Right lobe of liver (tissue), 6 donors: ENCODE data around the gene NDFIP2. TPM values are rescaled to one million over a fixed set of nuclear protein-coding genes. Genes with fewer than 3 reads are reported as not detected.
"Not testable (repeated sequence)": the region's sequence is repeated elsewhere in the genome, so short reads cannot be mapped to it uniquely, and the experiment has no call there.

Experiments
- ATAC-seq, 4 donors: fragments of 200-7000 bp; cut with Tn5 transposase; one replicate each; pipeline ENCODE4 v1.9.1; 2020; ENCODE audit warnings: mild to moderate bottlenecking in 4 of 4, moderate library complexity in 4 of 4
- DNase-seq, 3 donors: peaks; one replicate each; pipeline ENCODE4 v3.0.0-alpha.2; 2020
- H3K27ac ChIP-seq, 3 donors: fragments of 200-600 bp; one replicate each; pipeline ENCODE4 v1.8.0; 2022
- H3K27me3 ChIP-seq, 2 donors: fragments of 200-600 bp; one replicate each; pipeline ENCODE4 v1.8.0; 2022
- H3K36me3 ChIP-seq, 4 donors: fragments of 200-600 bp; sonication (generic) in 1 of 4; one replicate each; pipeline versions ENCODE4 v1.5.1 to v1.8.0; 2017 to 2022; ENCODE audit warnings: control low read depth in 1 of 4
- H3K4me1 ChIP-seq, 4 donors: fragments of 200-600 bp; sonication (generic) in 1 of 4; one replicate each; pipeline versions ENCODE4 v1.5.1 to v1.8.0; 2017 to 2022; ENCODE audit warnings: control low read depth in 1 of 4
- H3K4me3 ChIP-seq, 3 donors: fragments of 200-600 bp; one replicate each; pipeline ENCODE4 v1.8.0; 2022
- H3K9me3 ChIP-seq, 4 donors: fragments of 200-600 bp; sonication (generic) in 1 of 4; one replicate each; pipeline versions ENCODE4 v1.5.1 to v1.8.0; 2017 to 2022; ENCODE audit warnings: control low read depth in 1 of 4
- POLR2A ChIP-seq: fragments of 450-650 bp; IDR thresholded peaks from one replicate; pipeline ENCODE4 v1.6.1; 2017; ENCODE audit warnings: antibody characterized with exemption, mild to moderate bottlenecking
- WGBS: methylation state at CpG from one replicate; pipeline ENCODE4 v1.1.6; 2018; ENCODE audit warnings: low coverage, low lambda C conversion rate; ENCODE audit not compliant: insufficient coverage; ENCODE audit errors: missing lambda C conversion rate; 5-methylcytosine and 5-hydroxymethylcytosine counted together
- intact Hi-C, 2 donors: fragments of 100-400 bp; cut with DNase I; formaldehyde crosslinking; loops; one replicate each; pipeline versions ENCODE4 v1.11.2 to v1.14.1; 2022
- total RNA-seq, 6 experiments: library from RNA; depleted of rRNA in 2 of 6; stranded (reverse); fragments of >200 nt in 2 of 6; fragmentation: NEBNext Ultra II Directional in 3 of 6; extraction: Animal tissue kit (Norgen Biotek cat#: 25700) in 3 of 6; gene quantifications; one replicate each; pipeline versions ENCODE4 v1.1.0 to v1.2.4, GENCODE V29; 2016 to 2023
- TF ChIP-seq, protein P1 (sequence below), 4 donors: fragments of 200-600 bp in 3 of 4; fragments of 450-650 bp in 1 of 4; IDR thresholded peaks; one replicate each; pipeline versions ENCODE4 v1.5.1 to v1.8.0; 2016 to 2022; ENCODE audit warnings: antibody characterized with exemption in 4 of 4, mild to moderate bottlenecking in 2 of 4
- donor health status: DM: no; HTN: yes; CAD: no.
- donor health status: DM: no; HTN: no; CAD: no.
- donor health status: DM: no; HTN: no; CAD: no.
- donor health status: DM: no; HTN: yes; CAD: no.
- donor health status: DM: no; HTN: yes; CAD: no.

Gene NDFIP2
- total RNA-seq, 6 experiments from 2014 or later = 20.3 to 32.7 (median 27.5) TPM

DNA sequence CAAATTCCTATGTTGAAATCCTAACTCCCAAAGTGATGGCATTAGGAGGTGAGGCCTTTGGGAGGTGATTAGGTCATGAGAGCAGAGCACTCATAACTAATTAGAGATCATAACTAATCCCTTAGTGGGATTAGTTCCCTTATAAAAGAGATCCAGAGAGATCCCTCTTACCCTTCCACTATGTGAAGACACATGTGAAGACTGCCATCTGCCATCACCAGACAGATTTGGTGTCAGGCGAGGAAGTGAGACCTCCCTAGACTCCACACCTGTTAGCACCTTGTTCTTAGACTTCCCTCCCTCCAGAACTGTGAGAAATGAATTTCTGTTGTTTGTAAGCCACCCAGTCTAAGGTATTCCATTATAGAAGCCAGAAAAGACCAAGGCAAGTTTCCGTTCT, 112.2 kb downstream of the NDFIP2 start:
- DNase-seq (no peak), ATAC-seq (no peak)
- WGBS = 73% methylated on average over 2 of the region's 2 CpGs
- Histone ChIP-seq H3K27me3 (no peaks in the 10 kb centered on the region), H3K9me3 (no peaks in the 10 kb centered on the region), H3K4me1 (no peaks in the 10 kb centered on the region), H3K4me3 (no peak overlapping the region), H3K36me3 (no peaks in the 10 kb centered on the region), H3K27ac (no peak overlapping the region)
- TF ChIP-seq, protein P1, sequence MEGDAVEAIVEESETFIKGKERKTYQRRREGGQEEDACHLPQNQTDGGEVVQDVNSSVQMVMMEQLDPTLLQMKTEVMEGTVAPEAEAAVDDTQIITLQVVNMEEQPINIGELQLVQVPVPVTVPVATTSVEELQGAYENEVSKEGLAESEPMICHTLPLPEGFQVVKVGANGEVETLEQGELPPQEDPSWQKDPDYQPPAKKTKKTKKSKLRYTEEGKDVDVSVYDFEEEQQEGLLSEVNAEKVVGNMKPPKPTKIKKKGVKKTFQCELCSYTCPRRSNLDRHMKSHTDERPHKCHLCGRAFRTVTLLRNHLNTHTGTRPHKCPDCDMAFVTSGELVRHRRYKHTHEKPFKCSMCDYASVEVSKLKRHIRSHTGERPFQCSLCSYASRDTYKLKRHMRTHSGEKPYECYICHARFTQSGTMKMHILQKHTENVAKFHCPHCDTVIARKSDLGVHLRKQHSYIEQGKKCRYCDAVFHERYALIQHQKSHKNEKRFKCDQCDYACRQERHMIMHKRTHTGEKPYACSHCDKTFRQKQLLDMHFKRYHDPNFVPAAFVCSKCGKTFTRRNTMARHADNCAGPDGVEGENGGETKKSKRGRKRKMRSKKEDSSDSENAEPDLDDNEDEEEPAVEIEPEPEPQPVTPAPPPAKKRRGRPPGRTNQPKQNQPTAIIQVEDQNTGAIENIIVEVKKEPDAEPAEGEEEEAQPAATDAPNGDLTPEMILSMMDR (IDR thresholded peaks at IDR 0.05) = no peak
- TF ChIP-seq POLR2A = no peak
- intact Hi-C loops = no loop called here

GRCh38 chr13:79593641-79594275, 112.8 kb downstream of the NDFIP2 start:
- no peaks in the 10 kb centered on the region for H3K4me1 ChIP-seq
- 68% methylated on average over 2 of the region's 2 CpGs for WGBS
- no peak overlapping the region for H3K27ac ChIP-seq
- H3K4me3 ChIP-seq = no peak overlapping the region
- TF ChIP-seq, protein P1 (IDR thresholded peaks at IDR 0.05) = no peak
- no peak for TF ChIP-seq POLR2A
- intact Hi-C loops = no loop called here
- no peak for DNase-seq
- no peaks in the 10 kb centered on the region for H3K9me3 ChIP-seq
- H3K36me3 ChIP-seq = no peaks in the 10 kb centered on the region
- no peak for ATAC-seq
- H3K27me3 ChIP-seq = no peaks in the 10 kb centered on the region

GRCh38 chr13:79600146-79600545, 119.2 kb downstream of the NDFIP2 start:
- DNase-seq, H3K36me3 ChIP-seq, ATAC-seq, H3K4me3 ChIP-seq, H3K9me3 ChIP-seq, H3K27me3 ChIP-seq, H3K27ac ChIP-seq, intact Hi-C loops, H3K4me1 ChIP-seq: not testable (repeated sequence)
- no CpG with 5 or more reads among the region's 33 CpGs for WGBS

DNA sequence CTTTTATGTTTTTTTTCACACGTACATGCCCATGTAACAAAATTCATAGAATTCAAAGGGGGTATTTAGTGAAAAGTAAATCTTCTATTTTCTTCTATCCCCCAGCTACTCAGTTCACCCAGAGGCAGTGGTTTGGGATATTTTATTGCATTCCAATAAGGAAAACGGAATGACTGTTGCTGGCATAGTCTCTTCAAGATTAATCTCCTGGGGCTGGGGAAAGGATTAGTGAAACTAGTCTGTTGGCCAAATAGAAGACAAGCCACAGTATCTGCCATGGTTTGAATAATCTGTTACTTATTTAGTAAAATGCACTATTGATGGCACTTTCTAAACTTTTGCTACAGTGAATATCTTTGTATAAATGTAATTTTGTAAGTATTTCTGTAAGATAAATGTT, 122.0 kb downstream of the NDFIP2 start:
- WGBS = 49% methylated on average over 2 of the region's 2 CpGs
- H3K4me3 ChIP-seq = no peak overlapping the region
- H3K27me3 ChIP-seq = no peaks in the 10 kb centered on the region
- no peak for TF ChIP-seq POLR2A
- TF ChIP-seq, protein P1 (IDR thresholded peaks at IDR 0.05) = no peak
- DNase-seq (no peak), ATAC-seq (no peak)
- H3K4me1 ChIP-seq = no peaks in the 10 kb centered on the region
- H3K36me3 ChIP-seq = no peaks in the 10 kb centered on the region
- no peaks in the 10 kb centered on the region for H3K9me3 ChIP-seq
- no peak overlapping the region for H3K27ac ChIP-seq
- intact Hi-C loops = no loop called here

GRCh38 chr13:79604752-79605151, 123.8 kb downstream of the NDFIP2 start:
- no peaks in the 10 kb centered on the region for H3K27me3 ChIP-seq
- H3K9me3 ChIP-seq = no peaks in the 10 kb centered on the region
- peak in 1 of 4 donors; percentile 33 for ATAC-seq
- H3K4me1 ChIP-seq = no peaks in the 10 kb centered on the region
- intact Hi-C loops = no loop called here
- WGBS = 9% methylated on average over 2 of the region's 2 CpGs
- H3K36me3 ChIP-seq = no peaks in the 10 kb centered on the region
- no peak for TF ChIP-seq POLR2A
- TF ChIP-seq, protein P1 (IDR thresholded peaks at IDR 0.05) = no peak
- DNase-seq = no peak
- no peak overlapping the region for H3K27ac ChIP-seq
- no peak overlapping the region for H3K4me3 ChIP-seq

Other genes starting within 250 kb of the NDFIP2 start
- gene RBM26, start 74.9 kb upstream of the NDFIP2 start, total RNA-seq = 10 to 100 TPM; 12.9 to 16.7 (median 15.1) TPM